Neutrophil (primary cell): ENCODE results near the gene POU6F2.
"Not testable (repeated sequence)": the region's sequence is repeated elsewhere in the genome, so short reads cannot be mapped to it uniquely, and the experiment has no call there.

Experiments used
- H3K27ac ChIP-seq: fragments of 200-600 bp; sonication (generic); 2 replicates; pipeline ENCODE4 v1.5.1; 2016; ENCODE audit warnings: mild to moderate bottlenecking, moderate library complexity
- H3K27me3 ChIP-seq: fragments of 200-600 bp; sonication (generic); 2 replicates; pipeline ENCODE4 v1.6.0; 2016; ENCODE audit warnings: mild to moderate bottlenecking
- H3K36me3 ChIP-seq: fragments of 200-600 bp; sonication (generic); 2 replicates; pipeline ENCODE4 v1.5.1; 2017
- H3K4me1 ChIP-seq, 2 experiments: fragments of 200-600 bp in 1 of 2; sonication (generic) in 1 of 2; 1 replicate in 1 of 2; 2 replicates in 1 of 2; pipeline versions ENCODE4 v1.5.1 to v1.6.1; 2013 to 2016; ENCODE audit warnings: low read depth in 1 of 2, low read length in 1 of 2, mild to moderate bottlenecking in 1 of 2, moderate library complexity in 1 of 2; ENCODE audit not compliant: control insufficient read depth in 1 of 2, insufficient read depth in 1 of 2
- H3K4me3 ChIP-seq, 2 experiments: fragments of 200-600 bp in 1 of 2; sonication (generic) in 1 of 2; 1 replicate in 1 of 2; 2 replicates in 1 of 2; pipeline ENCODE4 v1.5.1; 2013 to 2016; ENCODE audit warnings: low read depth in 1 of 2, low read length in 1 of 2, mild to moderate bottlenecking in 1 of 2, moderate library complexity in 1 of 2
- H3K9me3 ChIP-seq: fragments of 200-600 bp; sonication (generic); 2 replicates; pipeline ENCODE4 v1.5.1; 2016
- TF ChIP-seq, protein P1 (sequence below): fragments of 200-600 bp; sonication (generic); IDR thresholded peaks from 2 replicates; pipeline ENCODE4 v1.5.1; 2016; ENCODE audit warnings: antibody characterized with exemption

The POU6F2 gene

GRCh38 chr7:39374436-39375040 lies 396.8 kb downstream of the POU6F2 start:
- H3K9me3 ChIP-seq = no peaks in the 10 kb centered on the region
- no peak overlapping the region for H3K4me3 ChIP-seq
- no peaks in the 10 kb centered on the region for H3K36me3 ChIP-seq
- H3K27ac ChIP-seq = no peak overlapping the region
- TF ChIP-seq, protein P1, sequence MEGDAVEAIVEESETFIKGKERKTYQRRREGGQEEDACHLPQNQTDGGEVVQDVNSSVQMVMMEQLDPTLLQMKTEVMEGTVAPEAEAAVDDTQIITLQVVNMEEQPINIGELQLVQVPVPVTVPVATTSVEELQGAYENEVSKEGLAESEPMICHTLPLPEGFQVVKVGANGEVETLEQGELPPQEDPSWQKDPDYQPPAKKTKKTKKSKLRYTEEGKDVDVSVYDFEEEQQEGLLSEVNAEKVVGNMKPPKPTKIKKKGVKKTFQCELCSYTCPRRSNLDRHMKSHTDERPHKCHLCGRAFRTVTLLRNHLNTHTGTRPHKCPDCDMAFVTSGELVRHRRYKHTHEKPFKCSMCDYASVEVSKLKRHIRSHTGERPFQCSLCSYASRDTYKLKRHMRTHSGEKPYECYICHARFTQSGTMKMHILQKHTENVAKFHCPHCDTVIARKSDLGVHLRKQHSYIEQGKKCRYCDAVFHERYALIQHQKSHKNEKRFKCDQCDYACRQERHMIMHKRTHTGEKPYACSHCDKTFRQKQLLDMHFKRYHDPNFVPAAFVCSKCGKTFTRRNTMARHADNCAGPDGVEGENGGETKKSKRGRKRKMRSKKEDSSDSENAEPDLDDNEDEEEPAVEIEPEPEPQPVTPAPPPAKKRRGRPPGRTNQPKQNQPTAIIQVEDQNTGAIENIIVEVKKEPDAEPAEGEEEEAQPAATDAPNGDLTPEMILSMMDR = no peak
- no peaks in the 10 kb centered on the region for H3K27me3 ChIP-seq
- no peaks in the 10 kb centered on the region for H3K4me1 ChIP-seq

- no peak overlapping the region for H3K27ac ChIP-seq
- H3K4me3 ChIP-seq = no peak overlapping the region
- no peaks in the 10 kb centered on the region for H3K9me3 ChIP-seq
- TF ChIP-seq, protein P1 = no peak
- no peaks in the 10 kb centered on the region for H3K36me3 ChIP-seq
- no peaks in the 10 kb centered on the region for H3K27me3 ChIP-seq
- H3K4me1 ChIP-seq = no peaks in the 10 kb centered on the region
These were observed 397.6 kb downstream of the POU6F2 start for GRCh38 chr7:39375047-39375873.

GRCh38 chr7:39375874-39376190 lies 398.1 kb downstream of the POU6F2 start:
- TF ChIP-seq, protein P1 = no peak
- no peak overlapping the region for H3K4me3 ChIP-seq
- H3K4me1 ChIP-seq = no peaks in the 10 kb centered on the region
- no peak overlapping the region for H3K27ac ChIP-seq
- no peaks in the 10 kb centered on the region for H3K36me3 ChIP-seq
- no peaks in the 10 kb centered on the region for H3K9me3 ChIP-seq
- no peaks in the 10 kb centered on the region for H3K27me3 ChIP-seq

DNA sequence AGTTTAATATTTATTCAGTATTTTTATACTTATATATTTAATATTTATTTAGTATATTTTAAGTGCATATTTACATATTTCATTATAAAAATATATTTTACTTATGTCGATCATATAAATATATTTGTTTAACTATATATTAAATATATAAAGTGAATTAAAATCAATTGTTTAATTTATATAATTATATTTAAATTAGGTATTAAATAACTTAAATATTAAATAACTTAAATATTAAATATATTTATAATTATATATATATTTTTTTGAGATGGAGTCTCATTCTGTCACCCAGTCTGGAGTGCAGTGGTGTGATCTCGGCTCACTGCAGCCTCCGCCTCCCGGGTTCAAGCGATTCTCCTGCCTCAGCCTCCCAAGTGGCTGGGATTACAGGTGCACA lies 399.2 kb downstream of the POU6F2 start:
- not testable (repeated sequence) for H3K9me3 ChIP-seq, H3K36me3 ChIP-seq, H3K27me3 ChIP-seq, H3K4me1 ChIP-seq, H3K27ac ChIP-seq, H3K4me3 ChIP-seq

GRCh38 chr7:39379416-39379815 lies 401.7 kb downstream of the POU6F2 start:
- H3K9me3 ChIP-seq = no peaks in the 10 kb centered on the region
- H3K36me3 ChIP-seq = no peaks in the 10 kb centered on the region
- H3K27ac ChIP-seq = no peak overlapping the region
- no peak overlapping the region for H3K4me3 ChIP-seq
- TF ChIP-seq, protein P1 = no peak
- H3K4me1 ChIP-seq = no peaks in the 10 kb centered on the region
- no peaks in the 10 kb centered on the region for H3K27me3 ChIP-seq

- no peak overlapping the region for H3K27ac ChIP-seq
- TF ChIP-seq, protein P1 = no peak
- no peaks in the 10 kb centered on the region for H3K27me3 ChIP-seq
- no peak overlapping the region for H3K4me3 ChIP-seq
- H3K4me1 ChIP-seq = no peaks in the 10 kb centered on the region
- no peaks in the 10 kb centered on the region for H3K9me3 ChIP-seq
- H3K36me3 ChIP-seq = no peaks in the 10 kb centered on the region
These were observed 405.4 kb downstream of the POU6F2 start for GRCh38 chr7:39383136-39383535.
